Nucleus accumbens (tissue), 56 donors: ENCODE data around the gene PCDHGB2.
"Not testable (repeated sequence)": the region's sequence is repeated elsewhere in the genome, so short reads cannot be mapped to it uniquely, and the experiment has no call there.

Experiments
- DNase-seq, 56 donors: peaks; one replicate each; lab custom pipeline; 2025; lab: John Stamatoyannopoulos, UW

Gene PCDHGB2

DNA sequence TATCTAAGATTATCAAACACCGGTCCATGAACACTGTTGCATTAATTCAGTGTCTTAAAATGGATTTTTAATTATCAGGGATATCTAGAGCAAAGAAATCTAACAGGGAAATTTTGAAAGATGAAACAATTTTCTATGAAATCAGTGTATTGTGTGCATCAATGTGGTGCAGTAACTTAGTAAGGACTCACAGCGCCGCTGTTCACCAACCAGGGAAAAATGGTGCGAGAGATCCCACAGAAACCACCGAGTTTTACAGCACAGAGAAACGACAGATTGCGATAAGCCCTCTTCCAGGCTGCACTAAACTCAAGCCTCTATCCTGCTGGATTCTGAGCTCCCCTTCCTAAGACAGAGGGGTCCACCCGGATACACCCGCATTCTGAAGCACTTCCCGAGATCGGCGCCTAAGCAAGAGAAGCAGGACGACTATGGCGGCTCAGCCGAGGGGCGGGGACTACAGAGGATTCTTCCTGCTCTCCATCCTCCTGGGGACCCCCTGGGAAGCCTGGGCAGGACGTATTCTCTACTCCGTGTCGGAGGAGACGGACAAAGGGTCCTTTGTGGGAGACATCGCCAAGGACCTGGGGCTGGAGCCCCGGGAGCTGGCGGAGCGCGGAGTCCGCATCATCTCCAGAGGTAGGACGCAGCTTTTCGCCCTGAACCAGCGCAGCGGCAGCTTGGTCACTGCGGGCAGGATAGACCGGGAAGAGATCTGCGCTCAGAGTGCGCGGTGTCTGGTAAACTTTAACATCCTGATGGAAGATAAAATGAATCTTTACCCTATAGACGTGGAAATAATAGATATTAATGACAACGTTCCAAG lies 22.9 kb downstream of the PCDHGB2 start, which contains the start of gene PCDHGA7:
Gene PCDHGA7, plus strand, starts transcription at position 274 of the 826 bp plus-strand sequence. Its CDS starts 158 bp downstream, at position 432.
- DNase-seq, result no peak

DNA sequence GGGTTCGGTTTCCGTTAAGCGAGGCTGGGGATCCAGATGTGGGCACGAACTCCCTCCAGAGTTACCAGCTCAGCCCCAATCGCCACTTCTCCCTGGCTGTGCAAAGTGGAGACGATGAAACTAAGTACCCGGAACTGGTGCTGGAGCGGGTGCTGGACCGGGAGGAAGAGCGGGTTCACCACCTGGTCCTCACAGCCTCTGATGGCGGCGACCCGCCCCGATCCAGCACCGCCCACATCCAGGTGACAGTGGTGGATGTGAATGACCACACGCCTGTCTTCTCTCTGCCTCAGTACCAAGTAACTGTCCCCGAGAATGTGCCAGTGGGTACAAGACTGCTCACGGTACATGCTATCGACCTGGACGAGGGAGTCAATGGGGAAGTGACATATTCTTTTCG lies 23.6 kb downstream of the PCDHGB2 start:
- no peak for DNase-seq

DNA sequence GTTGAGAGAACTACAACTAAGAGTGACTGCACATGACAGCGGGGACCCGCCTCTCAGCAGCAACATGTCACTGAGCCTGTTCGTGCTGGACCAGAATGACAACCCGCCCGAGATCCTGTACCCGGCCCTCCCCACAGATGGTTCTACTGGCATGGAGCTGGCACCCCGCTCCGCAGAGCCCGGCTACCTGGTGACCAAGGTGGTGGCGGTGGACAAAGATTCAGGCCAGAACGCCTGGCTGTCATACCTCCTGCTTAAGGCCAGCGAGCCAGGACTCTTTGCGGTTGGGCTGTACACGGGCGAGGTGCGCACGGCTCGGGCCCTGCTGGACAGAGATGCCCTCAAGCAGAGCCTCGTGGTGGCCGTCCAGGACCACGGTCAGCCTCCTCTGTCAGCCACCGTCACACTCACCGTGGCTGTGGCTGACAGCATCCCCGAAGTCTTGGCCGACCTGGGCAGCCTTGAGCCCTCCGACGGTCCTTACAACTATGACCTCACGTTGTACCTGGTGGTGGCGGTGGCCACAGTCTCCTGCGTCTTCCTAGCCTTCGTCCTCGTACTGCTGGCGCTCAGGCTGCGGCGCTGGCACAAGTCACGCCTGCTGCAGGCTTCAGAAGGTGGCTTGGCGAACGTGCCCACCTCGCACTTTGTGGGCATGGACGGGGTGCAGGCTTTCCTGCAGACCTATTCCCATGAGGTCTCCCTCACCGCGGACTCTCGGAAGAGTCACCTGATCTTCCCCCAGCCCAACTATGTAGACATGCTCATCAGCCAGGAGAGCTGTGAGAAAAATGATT lies 24.9 kb downstream of the PCDHGB2 start:
- no peak for DNase-seq

DNA sequence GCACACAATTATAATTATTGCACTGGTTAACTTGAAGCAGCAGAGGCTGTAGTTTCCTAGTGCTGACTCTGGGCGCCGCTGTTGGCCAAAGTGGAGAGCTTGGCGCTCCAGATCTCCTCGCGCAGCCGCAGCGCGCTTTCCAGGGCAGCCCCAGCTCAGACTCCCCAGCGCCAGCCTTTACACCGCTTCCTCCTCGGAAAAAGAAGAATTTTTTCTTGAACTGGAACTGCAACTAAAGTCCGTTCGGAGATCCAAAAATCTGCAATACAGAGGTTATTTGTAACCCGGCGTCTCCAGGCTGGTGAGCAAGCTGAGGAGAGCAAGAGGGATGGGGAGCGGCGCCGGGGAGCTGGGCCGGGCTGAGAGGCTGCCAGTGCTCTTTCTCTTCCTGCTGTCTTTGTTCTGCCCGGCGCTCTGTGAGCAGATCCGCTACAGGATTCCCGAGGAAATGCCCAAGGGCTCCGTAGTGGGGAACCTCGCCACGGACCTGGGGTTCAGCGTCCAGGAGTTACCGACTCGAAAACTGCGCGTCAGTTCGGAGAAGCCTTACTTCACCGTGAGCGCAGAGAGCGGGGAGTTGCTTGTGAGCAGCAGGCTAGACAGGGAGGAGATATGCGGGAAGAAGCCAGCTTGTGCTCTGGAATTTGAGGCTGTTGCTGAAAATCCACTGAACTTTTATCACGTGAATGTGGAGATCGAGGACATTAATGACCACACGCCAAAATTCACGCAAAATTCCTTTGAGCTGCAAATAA lies 27.9 kb downstream of the PCDHGB2 start, which contains the start of gene PCDHGB4:
Gene PCDHGB4, plus strand, starts transcription at position 142 of the 755 bp plus-strand sequence. Its CDS starts 187 bp downstream, at position 329.
- DNase-seq, result not testable (repeated sequence)

DNA sequence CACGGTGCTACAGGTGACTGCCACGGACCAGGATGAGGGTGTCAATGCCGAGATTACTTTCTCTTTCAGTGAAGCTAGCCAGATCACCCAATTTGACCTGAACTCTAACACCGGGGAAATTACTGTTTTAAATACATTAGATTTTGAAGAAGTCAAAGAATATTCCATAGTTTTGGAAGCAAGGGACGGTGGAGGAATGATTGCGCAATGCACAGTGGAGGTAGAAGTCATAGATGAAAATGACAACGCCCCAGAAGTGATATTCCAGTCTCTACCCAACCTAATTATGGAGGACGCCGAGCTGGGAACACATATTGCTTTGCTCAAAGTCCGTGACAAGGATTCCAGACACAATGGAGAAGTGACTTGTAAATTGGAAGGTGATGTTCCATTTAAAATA lies 28.9 kb downstream of the PCDHGB2 start:
- no peak for DNase-seq

DNA sequence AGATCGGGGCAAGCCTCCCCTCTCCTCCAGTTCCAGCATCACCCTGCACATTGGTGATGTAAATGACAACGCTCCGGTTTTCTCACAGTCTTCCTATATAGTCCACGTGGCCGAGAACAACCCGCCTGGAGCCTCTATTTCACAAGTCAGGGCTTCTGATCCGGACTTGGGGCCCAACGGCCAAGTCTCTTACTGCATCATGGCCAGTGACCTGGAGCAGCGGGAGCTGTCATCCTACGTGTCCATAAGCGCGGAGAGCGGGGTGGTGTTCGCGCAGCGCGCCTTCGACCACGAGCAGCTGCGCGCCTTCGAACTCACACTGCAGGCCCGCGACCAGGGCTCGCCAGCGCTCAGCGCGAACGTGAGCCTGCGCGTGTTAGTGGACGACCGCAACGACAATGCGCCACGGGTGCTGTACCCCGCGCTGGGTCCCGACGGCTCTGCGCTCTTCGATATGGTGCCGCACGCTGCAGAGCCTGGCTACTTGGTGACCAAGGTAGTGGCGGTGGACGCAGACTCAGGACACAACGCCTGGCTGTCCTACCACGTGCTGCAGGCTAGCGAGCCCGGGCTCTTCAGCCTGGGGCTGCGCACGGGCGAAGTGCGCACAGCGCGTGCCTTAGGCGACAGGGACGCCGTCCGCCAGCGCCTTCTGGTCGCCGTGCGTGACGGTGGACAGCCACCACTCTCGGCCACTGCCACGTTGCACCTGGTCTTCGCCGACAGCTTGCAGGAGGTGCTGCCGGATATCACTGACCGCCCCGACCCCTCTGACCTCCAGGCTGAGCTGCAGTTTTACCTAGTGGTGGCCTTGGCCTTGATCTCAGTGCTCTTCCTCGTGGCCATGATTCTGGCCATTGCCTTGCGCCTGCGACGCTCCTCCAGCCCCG lies 29.6 kb downstream of the PCDHGB2 start:
- DNase-seq, result no peak

DNA sequence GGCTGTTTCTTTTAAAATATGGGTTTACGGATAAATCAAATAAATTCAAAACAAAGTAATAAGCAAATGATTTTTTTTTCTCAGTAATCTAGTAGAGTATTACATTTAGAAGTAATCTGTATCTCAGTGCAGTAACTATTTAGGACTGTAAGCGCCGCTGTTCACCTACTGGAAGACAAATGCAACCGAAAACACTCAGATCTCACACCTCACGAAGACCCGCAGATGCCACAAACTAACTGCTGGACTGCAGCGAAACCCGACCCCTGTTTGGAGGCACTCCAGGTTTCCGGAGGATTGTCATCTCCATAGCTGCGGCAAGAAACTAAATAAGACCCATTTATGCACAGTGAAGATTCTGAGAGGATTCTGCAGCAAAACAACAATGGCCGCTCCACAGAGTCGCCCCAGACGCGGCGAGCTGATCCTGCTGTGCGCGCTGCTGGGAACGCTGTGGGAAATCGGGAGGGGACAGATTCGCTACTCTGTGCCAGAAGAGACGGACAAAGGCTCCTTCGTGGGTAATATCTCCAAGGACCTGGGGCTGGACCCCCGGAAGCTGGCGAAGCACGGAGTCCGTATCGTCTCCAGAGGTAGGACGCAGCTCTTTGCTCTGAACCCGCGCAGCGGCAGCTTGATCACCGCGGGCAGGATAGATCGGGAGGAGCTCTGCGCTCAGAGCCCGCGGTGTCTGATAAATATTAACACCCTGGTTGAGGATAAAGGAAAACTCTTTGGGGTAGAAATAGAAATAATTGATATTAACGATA lies 32.8 kb downstream of the PCDHGB2 start, which contains the start of gene PCDHGA8:
Gene PCDHGA8, plus strand, starts transcription at position 205 of the 770 bp plus-strand sequence. Its CDS starts 181 bp downstream, at position 386.
- no peak for DNase-seq

DNA sequence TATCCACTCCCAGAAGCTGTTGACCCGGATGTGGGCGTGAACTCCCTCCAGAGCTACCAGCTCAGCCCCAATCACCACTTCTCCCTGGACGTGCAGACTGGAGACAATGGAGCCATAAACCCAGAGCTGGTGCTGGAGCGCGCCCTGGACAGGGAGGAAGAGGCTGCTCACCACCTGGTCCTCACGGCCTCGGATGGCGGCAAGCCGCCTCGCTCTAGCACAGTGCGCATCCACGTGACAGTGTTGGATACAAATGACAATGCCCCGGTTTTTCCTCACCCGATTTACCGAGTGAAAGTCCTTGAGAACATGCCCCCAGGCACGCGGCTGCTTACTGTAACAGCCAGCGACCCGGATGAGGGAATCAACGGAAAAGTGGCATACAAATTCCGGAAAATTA lies 33.5 kb downstream of the PCDHGB2 start:
- DNase-seq, result no peak

DNA sequence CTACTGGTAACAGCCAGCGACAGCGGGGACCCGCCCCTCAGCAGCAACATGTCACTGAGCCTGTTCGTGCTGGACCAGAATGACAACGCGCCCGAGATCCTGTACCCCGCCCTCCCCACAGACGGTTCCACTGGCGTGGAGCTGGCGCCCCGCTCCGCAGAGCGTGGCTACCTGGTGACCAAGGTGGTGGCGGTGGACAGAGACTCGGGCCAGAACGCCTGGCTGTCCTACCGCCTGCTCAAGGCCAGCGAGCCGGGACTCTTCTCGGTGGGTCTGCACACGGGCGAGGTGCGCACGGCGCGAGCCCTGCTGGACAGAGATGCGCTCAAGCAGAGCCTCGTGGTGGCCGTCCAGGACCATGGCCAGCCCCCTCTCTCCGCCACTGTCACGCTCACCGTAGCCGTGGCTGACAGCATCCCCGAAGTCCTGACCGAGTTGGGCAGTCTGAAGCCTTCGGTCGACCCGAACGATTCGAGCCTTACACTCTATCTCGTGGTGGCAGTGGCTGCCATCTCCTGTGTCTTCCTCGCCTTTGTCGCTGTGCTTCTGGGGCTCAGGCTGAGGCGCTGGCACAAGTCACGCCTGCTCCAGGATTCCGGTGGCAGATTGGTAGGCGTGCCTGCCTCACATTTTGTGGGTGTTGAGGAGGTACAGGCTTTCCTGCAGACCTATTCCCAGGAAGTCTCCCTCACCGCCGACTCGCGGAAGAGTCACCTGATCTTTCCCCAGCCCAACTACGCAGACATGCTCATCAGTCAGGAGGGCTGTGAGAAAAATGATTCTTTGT lies 34.8 kb downstream of the PCDHGB2 start:
- DNase-seq, result not testable (repeated sequence)

DNA sequence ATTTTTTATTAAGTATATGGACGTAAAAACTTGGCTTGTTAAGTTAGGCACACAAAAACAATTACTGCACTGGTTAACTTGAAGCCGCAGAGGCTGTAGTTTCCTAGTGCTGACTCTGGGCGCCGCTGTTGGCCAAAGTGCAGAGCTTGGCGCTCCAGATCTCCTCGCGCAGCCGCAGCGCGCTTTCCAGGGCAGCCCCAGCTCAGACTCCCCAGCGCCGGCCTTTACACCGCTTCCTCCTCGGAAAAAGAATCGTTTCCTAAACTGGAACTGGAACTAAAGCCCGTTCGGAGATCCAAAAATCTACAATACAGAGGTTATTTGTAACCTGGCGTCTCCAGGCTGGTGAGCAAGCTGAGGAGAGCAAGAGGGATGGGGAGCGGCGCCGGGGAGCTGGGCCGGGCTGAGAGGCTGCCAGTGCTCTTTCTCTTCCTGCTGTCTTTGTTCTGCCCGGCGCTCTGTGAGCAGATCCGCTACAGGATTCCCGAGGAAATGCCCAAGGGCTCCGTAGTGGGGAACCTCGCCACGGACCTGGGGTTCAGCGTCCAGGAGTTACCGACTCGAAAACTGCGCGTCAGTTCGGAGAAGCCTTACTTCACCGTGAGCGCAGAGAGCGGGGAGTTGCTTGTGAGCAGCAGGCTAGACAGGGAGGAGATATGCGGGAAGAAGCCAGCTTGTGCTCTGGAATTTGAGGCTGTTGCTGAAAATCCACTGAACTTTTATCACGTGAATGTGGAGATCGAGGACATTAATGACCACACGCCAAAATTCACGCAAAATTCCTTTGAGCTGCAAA lies 38.2 kb downstream of the PCDHGB2 start, which contains the start of gene PCDHGB5:
Gene PCDHGB5, plus strand, starts transcription at position 192 of the 796 bp plus-strand sequence. Its CDS starts 181 bp downstream, at position 373.
- peak in 3 of 56 donors; percentile 19 to 31 (median 22) for DNase-seq

DNA sequence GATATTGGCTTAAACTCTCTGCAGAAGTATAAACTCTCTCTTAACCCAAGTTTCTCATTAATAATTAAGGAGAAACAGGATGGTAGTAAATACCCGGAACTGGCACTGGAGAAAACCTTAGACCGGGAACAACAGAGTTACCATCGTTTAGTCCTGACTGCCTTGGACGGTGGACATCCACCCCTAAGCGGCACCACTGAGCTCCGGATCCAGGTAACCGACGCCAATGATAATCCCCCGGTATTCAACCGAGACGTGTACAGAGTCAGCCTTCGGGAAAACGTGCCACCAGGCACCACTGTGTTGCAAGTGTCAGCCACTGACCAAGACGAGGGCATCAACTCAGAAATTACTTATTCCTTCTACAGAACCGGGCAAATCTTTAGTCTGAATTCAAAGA lies 38.8 kb downstream of the PCDHGB2 start:
- DNase-seq, result no peak

DNA sequence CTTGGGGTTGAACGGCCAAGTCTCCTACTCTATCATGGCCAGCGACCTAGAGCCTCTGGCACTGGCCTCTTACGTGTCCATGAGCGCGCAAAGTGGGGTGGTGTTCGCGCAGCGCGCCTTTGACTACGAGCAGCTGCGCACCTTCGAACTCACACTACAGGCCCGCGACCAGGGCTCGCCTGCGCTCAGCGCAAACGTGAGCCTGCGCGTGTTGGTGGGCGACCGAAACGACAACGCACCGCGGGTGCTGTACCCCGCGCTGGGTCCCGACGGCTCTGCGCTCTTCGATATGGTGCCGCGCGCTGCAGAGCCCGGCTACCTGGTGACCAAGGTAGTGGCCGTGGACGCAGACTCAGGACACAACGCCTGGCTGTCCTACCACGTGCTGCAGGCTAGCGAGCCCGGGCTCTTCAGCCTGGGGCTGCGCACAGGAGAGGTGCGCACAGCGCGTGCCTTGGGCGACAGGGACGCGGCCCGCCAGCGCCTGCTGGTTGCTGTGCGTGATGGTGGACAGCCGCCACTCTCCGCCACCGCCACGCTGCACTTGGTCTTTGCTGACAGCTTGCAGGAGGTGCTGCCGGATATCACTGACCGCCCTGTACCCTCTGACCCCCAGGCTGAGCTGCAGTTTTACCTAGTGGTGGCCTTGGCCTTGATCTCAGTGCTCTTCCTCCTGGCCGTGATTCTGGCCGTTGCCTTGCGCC lies 39.9 kb downstream of the PCDHGB2 start:
- DNase-seq, result no peak

DNA sequence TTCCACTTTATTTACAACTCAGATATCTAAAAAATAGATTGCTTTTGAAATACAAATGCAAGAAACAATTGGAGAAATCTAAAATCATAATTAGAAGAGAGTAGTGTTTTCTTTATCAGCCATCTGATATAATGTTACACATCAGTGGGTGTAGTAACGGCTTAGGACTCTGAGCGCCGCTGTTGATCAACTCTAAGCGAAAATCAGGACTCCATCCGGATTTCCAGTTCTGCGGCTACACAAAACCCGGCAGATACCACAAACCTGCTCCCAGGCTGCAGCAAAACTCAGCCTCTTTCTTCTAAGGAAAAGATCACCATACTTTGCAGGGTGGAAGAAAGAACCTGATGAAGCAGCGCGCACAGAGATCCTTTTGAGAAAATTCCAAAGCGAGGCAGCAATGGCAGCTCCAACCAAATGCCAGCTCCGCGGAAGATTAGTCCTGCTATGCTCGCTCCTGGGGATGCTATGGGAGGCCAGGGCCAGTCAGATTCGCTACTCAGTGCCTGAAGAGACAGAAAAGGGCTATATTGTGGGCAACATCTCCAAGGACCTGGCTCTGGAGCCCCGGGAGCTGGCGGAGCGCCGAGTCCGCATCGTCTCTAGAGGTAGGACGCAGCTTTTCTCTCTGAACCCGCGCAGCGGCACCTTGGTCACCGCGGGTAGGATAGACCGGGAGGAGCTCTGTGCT lies 42.9 kb downstream of the PCDHGB2 start, which contains the start of gene PCDHGA9:
Gene PCDHGA9, plus strand, starts transcription at position 226 of the 691 bp plus-strand sequence. Its CDS starts 175 bp downstream, at position 401.
- DNase-seq, result peak in 1 of 56 donors; percentile 23

DNA sequence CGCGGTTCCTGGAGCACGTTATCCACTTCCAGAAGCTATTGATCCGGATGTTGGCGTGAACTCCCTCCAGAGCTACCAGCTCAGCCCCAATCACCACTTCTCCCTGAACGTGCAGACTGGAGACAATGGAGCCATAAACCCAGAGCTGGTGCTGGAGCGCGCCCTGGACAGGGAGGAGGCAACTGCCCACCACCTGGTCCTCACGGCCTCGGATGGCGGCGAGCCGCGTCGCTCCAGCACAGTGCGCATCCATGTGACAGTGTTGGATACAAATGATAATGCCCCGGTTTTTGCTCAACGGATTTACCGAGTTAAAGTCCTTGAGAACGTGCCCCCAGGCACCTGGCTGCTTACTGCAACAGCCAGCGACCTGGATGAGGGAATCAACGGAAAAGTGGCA lies 43.6 kb downstream of the PCDHGB2 start:
- DNase-seq, result no peak

DNA sequence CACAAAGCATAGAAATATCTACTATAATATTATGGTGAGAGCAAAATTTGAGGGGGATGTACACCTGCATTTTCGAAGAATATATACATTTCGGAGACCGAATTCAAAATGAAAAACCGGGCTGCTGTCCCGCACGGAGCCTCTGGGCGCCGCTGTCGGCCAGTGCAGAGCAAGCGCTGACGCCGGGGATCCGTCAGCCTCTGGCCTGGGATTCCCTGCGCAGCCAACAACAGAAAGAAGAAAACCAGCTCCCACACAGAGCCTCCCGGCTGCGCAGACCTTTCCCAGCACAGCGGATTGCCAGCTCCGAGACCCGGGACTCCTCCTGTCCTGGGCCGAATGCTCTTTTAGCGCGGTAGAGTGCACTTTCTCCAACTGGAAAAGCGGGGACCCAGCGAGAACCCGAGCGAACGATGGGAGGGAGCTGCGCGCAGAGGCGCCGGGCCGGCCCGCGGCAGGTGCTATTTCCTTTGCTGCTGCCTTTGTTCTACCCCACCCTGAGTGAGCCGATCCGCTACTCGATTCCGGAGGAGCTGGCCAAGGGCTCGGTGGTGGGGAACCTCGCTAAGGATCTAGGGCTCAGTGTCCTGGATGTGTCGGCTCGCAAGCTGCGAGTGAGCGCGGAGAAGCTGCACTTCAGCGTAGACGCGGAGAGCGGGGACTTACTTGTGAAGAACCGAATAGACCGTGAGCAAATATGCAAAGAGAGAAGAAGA lies 48.2 kb downstream of the PCDHGB2 start, which contains the start of gene PCDHGB6:
Gene PCDHGB6, plus strand, starts transcription at position 232 of the 716 bp plus-strand sequence. Its CDS starts 182 bp downstream, at position 414.
- peak in 2 of 56 donors; percentile 19 for DNase-seq
